Karpas-422 (cell line): ENCODE measurements around the gene MPPED1. TPM values are rescaled to one million over a fixed set of nuclear protein-coding genes. Genes with fewer than 3 reads are reported as not detected.

ENCODE experiments used
- DNase-seq: peaks from one replicate; pipeline ENCODE4 v3.0.0-alpha.2; 2015
- H2AFZ ChIP-seq: fragments of 200-600 bp; sonication (generic); 2 replicates; pipeline ENCODE4 v1.6.1; 2014; ENCODE audit warnings: antibody characterized with exemption, low read length, mixed read lengths
- H3K27ac ChIP-seq: fragments of 200-600 bp; sonication (generic); 2 replicates; pipeline ENCODE4 v1.5.1; 2014; ENCODE audit warnings: mild to moderate bottlenecking, low read length, moderate library complexity
- H3K27me3 ChIP-seq: fragments of 200-600 bp; sonication (generic); 2 replicates; pipeline ENCODE4 v1.6.1; 2014; ENCODE audit warnings: low read length, mixed read lengths
- H3K36me3 ChIP-seq: fragments of 200-600 bp; sonication (generic); 2 replicates; pipeline ENCODE4 v1.6.1; 2014; ENCODE audit warnings: low read length, mixed read lengths; ENCODE audit not compliant: insufficient read depth
- H3K4me1 ChIP-seq: fragments of 200-600 bp; sonication (generic); 2 replicates; pipeline ENCODE4 v1.6.1; 2014; ENCODE audit warnings: mild to moderate bottlenecking, low read length, mixed read lengths
- H3K4me2 ChIP-seq: fragments of 200-600 bp; sonication (generic); 2 replicates; pipeline ENCODE4 v1.6.1; 2014; ENCODE audit warnings: low read length, low read depth, mild to moderate bottlenecking; ENCODE audit not compliant: poor library complexity, severe bottlenecking
- H3K4me3 ChIP-seq: fragments of 200-600 bp; sonication (generic); 2 replicates; pipeline ENCODE4 v1.5.1; 2014; ENCODE audit warnings: mild to moderate bottlenecking, antibody characterized with exemption, low read length, mixed read lengths
- H3K79me2 ChIP-seq: fragments of 200-600 bp; sonication (generic); 2 replicates; pipeline ENCODE4 v1.6.1; 2014; ENCODE audit warnings: mild to moderate bottlenecking, low read length, mixed read lengths
- H3K9ac ChIP-seq: fragments of 200-600 bp; sonication (generic); 2 replicates; pipeline ENCODE4 v1.6.0; 2014; ENCODE audit warnings: low read length
- H3K9me2 ChIP-seq: fragments of 200-600 bp; sonication (generic), shearing (Covaris generic); replicated peaks from 2 replicates; pipeline ENCODE4 v1.6.0; 2014; ENCODE audit warnings: mild to moderate bottlenecking, low read length, moderate library complexity; ENCODE audit not compliant: insufficient read depth
- H3K9me3 ChIP-seq: fragments of 300-700, 200-600 bp; sonication (generic); 2 replicates; pipeline ENCODE4 v1.6.1; 2014; ENCODE audit warnings: low read length, mixed read lengths
- H4K20me1 ChIP-seq: fragments of 200-600 bp; sonication (generic); 2 replicates; pipeline ENCODE4 v1.6.1; 2014; ENCODE audit warnings: mild to moderate bottlenecking, antibody characterized with exemption, low read length, low read depth; ENCODE audit not compliant: insufficient read depth
- total RNA-seq: library from RNA; depleted of rRNA; stranded (reverse); fragments of >200 nt; shearing (Covaris generic); gene quantifications from 2 replicates; pipeline ENCODE4 v1.2.3, GENCODE V29; 2014; ENCODE audit warnings: low replicate concordance

The MPPED1 gene
- total RNA-seq, 1 experiment from 2014 or later: 0.15 TPM

DNA sequence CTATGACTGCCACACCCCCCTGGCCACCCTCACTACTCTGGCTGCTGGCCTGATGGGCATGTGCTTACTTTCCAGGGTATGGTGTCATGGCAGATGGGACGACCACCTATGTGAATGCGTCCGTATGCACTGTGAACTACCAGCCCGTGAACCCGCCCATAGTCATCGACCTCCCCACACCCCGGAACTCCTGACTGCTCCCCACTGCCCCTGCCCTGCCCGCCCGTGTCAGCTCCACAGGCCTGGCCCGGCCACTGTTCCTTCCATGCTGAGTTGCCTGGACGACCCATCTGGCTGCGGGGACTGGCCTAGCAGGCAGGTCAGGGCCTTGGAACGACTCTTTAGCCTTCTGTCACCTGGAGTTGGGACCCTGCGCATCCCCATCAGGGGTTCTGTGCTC is 93.6 kb downstream of the MPPED1 start:
- Histone ChIP-seq H3K27ac (no peak overlapping the region), H4K20me1 (no peaks in the 10 kb centered on the region), H3K9ac (no peak overlapping the region), H3K79me2 (no peaks in the 10 kb centered on the region), H2AFZ (no peak overlapping the region), H3K4me1 (no peaks in the 10 kb centered on the region), H3K36me3 (no peaks in the 10 kb centered on the region), H3K4me2 (no peak overlapping the region), H3K4me3 (no peak overlapping the region), H3K9me3 (no peaks in the 10 kb centered on the region), H3K27me3 (no peaks in the 10 kb centered on the region), H3K9me2 (no peaks in the 10 kb centered on the region)
- no peak for DNase-seq

DNA sequence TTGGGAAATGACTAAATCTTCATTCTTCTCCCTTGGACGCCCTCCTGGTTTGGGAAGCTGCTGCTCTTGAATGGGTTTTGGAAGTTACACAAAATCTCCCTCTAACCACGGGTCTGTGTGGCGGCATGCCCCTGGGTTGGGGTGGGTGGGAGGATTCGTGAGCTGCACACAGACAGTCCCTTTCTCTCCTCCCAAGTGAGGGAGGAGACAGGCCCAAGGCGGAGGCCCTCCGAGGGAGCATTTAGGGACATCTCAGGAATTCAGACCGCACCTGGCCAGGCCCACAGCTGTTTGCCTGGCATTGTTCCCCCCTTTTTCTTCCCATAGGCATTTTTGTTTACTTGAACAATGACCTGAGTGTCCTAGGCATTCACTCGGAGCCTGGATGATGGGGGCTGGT is 94.1 kb downstream of the MPPED1 start:
- H2AFZ ChIP-seq: no peak overlapping the region
- H4K20me1 ChIP-seq: no peaks in the 10 kb centered on the region
- DNase-seq: no peak
- H3K9me3 ChIP-seq: no peaks in the 10 kb centered on the region
- H3K9me2 ChIP-seq: no peaks in the 10 kb centered on the region
- H3K4me1 ChIP-seq: no peaks in the 10 kb centered on the region
- no peak overlapping the region for H3K9ac ChIP-seq
- H3K79me2 ChIP-seq: no peaks in the 10 kb centered on the region
- H3K27ac ChIP-seq: no peak overlapping the region
- no peak overlapping the region for H3K4me3 ChIP-seq
- no peaks in the 10 kb centered on the region for H3K27me3 ChIP-seq
- H3K4me2 ChIP-seq: no peak overlapping the region
- H3K36me3 ChIP-seq: no peaks in the 10 kb centered on the region

DNA sequence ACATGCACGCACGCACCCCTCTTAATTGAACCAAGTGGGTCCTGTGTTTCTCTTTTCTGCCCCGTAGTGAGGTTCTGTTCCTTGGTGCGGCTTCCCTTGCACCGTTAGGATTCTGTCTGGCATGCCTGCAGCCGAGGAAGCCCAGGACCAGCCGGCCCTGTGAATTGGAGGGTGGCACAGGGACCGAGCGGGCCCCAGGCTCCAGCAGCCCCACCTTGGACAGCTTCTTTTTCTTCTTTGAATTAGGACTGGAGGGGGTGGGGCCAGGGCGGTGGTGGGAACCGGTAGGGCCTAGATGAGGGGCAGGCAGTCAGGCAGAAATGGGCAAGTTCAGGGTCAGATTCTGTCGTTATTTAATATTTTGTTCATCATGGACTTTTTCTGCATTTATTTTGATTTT is 94.7 kb downstream of the MPPED1 start:
- H3K27ac ChIP-seq: no peak overlapping the region
- no peaks in the 10 kb centered on the region for H4K20me1 ChIP-seq
- H3K9ac ChIP-seq: no peak overlapping the region
- no peak for DNase-seq
- H3K9me2 ChIP-seq: no peaks in the 10 kb centered on the region
- no peaks in the 10 kb centered on the region for H3K36me3 ChIP-seq
- H3K27me3 ChIP-seq: no peaks in the 10 kb centered on the region
- H2AFZ ChIP-seq: no peak overlapping the region
- H3K4me2 ChIP-seq: no peak overlapping the region
- H3K4me1 ChIP-seq: no peaks in the 10 kb centered on the region
- no peak overlapping the region for H3K4me3 ChIP-seq
- no peaks in the 10 kb centered on the region for H3K9me3 ChIP-seq
- no peaks in the 10 kb centered on the region for H3K79me2 ChIP-seq

DNA sequence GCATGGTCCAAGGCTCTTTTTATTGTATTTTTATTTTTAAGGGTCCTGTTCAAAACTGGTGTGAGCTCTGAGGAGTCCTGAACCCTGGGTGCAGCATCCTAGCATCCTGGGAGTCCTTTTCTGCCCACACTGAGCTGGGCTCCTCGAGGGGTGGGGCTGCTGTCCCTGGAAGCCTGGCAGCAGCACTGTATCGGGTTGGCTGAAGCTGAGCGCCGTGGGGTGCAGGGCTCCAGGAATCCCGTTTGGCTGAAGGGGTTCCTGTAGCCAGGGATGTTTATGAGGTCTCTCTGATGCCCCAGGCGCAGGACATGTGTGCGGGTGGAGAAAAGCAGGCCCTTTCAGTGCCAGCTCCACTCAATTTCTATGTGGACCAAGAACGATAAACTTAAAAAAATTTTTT is 95.4 kb downstream of the MPPED1 start:
- Histone ChIP-seq H3K27ac (no peak overlapping the region), H3K9me2 (no peaks in the 10 kb centered on the region), H3K79me2 (no peaks in the 10 kb centered on the region), H3K4me1 (no peaks in the 10 kb centered on the region), H3K9me3 (no peaks in the 10 kb centered on the region), H3K4me2 (no peak overlapping the region), H3K9ac (no peak overlapping the region), H4K20me1 (no peaks in the 10 kb centered on the region), H2AFZ (no peak overlapping the region), H3K27me3 (no peaks in the 10 kb centered on the region), H3K4me3 (no peak overlapping the region), H3K36me3 (no peaks in the 10 kb centered on the region)
- DNase-seq: no peak

GRCh38 chr22:43508489-43508888 is 96.7 kb downstream of the MPPED1 start:
- Histone ChIP-seq H2AFZ (no peak overlapping the region), H3K4me2 (no peak overlapping the region), H3K9me3 (no peaks in the 10 kb centered on the region), H3K36me3 (no peaks in the 10 kb centered on the region), H3K4me3 (no peak overlapping the region), H4K20me1 (no peaks in the 10 kb centered on the region), H3K9ac (no peak overlapping the region), H3K79me2 (no peaks in the 10 kb centered on the region), H3K27ac (no peak overlapping the region), H3K27me3 (no peaks in the 10 kb centered on the region), H3K9me2 (no peaks in the 10 kb centered on the region), H3K4me1 (no peaks in the 10 kb centered on the region)
- DNase-seq: no peak

GRCh38 chr22:43509337-43509736 is 97.5 kb downstream of the MPPED1 start:
- H3K4me3 ChIP-seq: no peak overlapping the region
- DNase-seq: no peak
- H3K4me1 ChIP-seq: no peaks in the 10 kb centered on the region
- no peaks in the 10 kb centered on the region for H3K36me3 ChIP-seq
- no peak overlapping the region for H3K27ac ChIP-seq
- H3K9me3 ChIP-seq: no peaks in the 10 kb centered on the region
- no peak overlapping the region for H3K9ac ChIP-seq
- no peaks in the 10 kb centered on the region for H3K27me3 ChIP-seq
- no peaks in the 10 kb centered on the region for H3K9me2 ChIP-seq
- no peaks in the 10 kb centered on the region for H3K79me2 ChIP-seq
- no peak overlapping the region for H3K4me2 ChIP-seq
- H2AFZ ChIP-seq: no peak overlapping the region
- no peaks in the 10 kb centered on the region for H4K20me1 ChIP-seq

- peak; percentile 65 for DNase-seq
- Histone ChIP-seq H3K9ac (no peak overlapping the region), H3K27me3 (no peaks in the 10 kb centered on the region), H3K4me2 (no peak overlapping the region), H3K9me2 (no peaks in the 10 kb centered on the region), H4K20me1 (no peaks in the 10 kb centered on the region), H3K36me3 (no peaks in the 10 kb centered on the region), H2AFZ (no peak overlapping the region), H3K4me1 (no peaks in the 10 kb centered on the region), H3K9me3 (no peaks in the 10 kb centered on the region), H3K79me2 (no peaks in the 10 kb centered on the region), H3K4me3 (no peak overlapping the region), H3K27ac (no peak overlapping the region)
These were observed 98.7 kb downstream of the MPPED1 start for GRCh38 chr22:43510281-43511070.

GRCh38 chr22:43511276-43511910 is 99.6 kb downstream of the MPPED1 start:
- no peaks in the 10 kb centered on the region for H3K9me2 ChIP-seq
- no peak overlapping the region for H2AFZ ChIP-seq
- H3K9me3 ChIP-seq: no peaks in the 10 kb centered on the region

More at GRCh38 chr22:43511276-43511910, 99.6 kb downstream of the MPPED1 start:
- H3K4me1 ChIP-seq: no peaks in the 10 kb centered on the region
- H3K4me3 ChIP-seq: no peak overlapping the region
- no peaks in the 10 kb centered on the region for H3K79me2 ChIP-seq
- H3K27me3 ChIP-seq: no peaks in the 10 kb centered on the region
- no peaks in the 10 kb centered on the region for H4K20me1 ChIP-seq
- no peak overlapping the region for H3K27ac ChIP-seq
- H3K36me3 ChIP-seq: no peaks in the 10 kb centered on the region
- no peak overlapping the region for H3K9ac ChIP-seq
- no peak overlapping the region for H3K4me2 ChIP-seq
- no peak for DNase-seq
